SW480 (cell line): ENCODE data around the gene XYLT1.

Source experiments
- DNase-seq: peaks from one replicate; pipeline ENCODE4 v3.0.0-alpha.2; 2016; ENCODE audit warnings: low spot score

The XYLT1 gene

DNA sequence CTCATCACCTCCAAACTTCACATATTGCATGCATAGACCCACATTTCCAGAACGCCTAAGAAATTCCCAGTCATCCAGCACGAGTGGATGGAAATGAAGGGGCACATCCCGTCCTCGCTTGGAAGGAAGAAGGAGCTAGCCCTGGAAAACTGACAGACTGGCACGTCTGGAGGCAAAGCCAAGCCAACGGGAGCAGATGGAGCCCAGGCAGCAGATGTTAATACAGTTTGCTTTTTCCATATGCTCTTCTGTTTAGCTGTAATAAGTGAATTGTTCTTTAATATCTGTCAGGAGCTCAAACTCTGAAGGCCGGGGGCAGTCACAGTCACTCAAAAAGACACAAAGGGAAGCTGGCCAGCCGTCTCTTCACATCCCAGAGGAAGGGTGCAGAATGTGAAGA lies 187.7 kb downstream of the XYLT1 start:
- DNase-seq: no peak

DNA sequence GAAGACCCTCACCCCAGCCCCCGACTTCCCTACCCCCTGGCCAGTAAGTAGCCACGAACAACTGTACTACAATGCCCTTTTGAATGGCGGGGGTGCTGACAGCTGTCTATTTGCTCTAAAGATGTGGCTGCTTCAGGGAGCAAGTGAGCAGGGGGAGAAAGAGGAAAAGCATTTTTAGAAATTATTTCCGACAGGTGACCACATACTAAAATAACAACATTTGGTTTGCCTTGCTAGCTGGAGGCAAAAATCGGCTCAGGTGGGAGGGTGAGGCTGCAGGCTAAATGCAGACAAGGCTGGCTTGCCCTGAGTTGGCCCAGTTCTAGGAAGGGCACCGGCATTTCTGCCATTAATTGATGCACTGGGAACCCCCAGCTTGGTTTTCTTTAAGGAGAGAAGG lies 188.5 kb downstream of the XYLT1 start:
- no peak for DNase-seq

DNA sequence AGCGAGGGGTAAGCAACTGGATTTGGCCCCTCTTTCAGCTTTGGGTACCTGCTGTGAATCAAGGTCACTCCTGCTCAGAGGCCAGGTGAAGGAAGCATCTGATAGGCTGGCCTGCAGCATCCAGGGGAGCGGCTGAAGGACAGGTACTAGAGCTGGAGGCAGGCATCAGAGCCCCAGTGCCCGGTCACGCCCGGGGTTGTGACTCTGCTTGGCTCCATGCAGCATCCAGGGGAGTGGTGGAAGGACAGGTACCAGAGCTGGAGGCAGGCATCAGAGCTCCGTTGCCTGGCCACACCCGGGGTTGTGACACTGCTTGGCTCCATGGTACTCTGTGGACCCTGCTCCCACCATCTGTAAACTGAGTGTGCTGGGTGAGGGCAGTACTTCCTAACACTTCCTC lies 189.7 kb downstream of the XYLT1 start:
- DNase-seq: no peak

DNA sequence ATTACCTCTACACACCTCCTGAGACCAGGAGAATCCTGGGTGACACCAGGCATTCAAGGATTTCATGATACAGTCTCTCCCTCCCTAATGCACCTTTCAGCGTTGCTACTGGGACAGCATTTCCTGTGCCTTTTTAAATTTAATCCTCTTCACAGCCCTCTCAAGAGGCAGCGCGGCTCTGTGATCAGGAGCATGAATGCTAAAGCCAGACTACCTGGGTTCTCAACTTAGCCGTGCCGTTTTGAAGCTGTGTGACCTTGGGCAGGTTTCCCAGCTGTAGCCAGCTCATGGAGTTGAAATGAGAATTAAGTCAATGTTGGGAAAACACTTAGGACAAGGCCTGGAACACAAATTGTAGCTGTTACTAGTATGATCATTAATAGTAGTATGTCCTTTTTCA lies 191.8 kb downstream of the XYLT1 start:
- no peak for DNase-seq

DNA sequence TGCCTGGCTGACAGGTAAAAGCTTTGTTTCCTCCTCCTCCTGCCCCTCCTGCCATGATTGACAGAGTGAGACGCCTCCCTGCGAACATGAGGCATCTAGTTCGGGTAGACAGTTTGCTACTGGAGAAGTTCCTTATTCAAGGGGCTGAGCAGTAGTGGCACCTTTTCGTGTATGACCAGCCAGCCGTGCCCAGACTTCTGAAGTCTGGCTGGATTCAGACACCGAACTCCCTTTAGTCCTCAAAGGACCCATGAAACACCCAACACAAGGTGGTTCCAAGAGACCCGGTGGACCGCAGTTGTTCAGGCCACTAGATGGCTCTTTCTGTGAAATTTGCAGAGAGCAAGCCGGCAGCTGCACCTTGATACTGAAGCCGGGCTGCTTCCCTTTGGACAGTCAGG lies 192.8 kb downstream of the XYLT1 start:
- DNase-seq: no peak

DNA sequence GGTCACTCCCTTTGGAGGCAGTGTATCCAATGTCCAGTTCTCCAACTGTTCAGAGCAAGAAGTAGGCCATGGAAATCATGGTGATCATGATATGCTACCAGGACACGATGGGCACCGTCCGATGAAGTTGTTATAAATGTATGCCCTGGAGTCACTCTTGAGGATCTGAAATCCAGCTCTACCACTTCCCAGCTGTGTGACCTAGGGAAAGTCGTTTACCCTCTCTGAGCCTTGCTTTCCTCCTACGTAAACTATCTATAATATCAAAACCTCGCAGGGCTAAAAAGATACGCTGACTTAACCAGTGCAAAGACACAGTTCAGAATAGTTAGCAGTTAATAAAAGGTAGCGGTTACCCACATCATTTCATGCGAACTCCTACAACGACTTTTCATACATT lies 194.2 kb downstream of the XYLT1 start:
- no peak for DNase-seq

DNA sequence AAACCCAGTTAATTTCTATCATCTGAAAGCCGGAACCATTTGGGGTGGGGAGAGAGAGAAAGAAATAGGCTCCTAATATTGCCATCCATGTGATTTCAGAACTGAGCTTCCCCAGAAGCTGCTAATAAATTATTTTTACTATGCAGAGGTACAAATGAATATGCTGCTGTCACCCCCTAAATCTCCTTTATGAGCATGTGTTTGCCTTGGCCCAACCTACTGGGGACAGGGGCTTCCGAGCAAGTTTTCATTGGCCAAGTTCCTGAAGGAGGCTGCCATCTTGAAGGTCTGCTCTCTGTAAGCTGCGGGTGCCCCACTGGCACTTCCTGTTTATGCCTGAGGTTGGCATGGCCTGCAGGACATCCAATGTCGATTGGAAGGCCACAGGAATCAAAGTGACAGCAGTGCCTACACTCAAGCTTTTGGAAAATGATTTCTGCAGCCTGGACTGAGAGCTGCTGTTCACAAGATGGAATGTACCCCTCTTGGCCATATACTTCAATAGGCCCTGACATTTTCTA lies 194.7 kb downstream of the XYLT1 start:
- no peak for DNase-seq

DNA sequence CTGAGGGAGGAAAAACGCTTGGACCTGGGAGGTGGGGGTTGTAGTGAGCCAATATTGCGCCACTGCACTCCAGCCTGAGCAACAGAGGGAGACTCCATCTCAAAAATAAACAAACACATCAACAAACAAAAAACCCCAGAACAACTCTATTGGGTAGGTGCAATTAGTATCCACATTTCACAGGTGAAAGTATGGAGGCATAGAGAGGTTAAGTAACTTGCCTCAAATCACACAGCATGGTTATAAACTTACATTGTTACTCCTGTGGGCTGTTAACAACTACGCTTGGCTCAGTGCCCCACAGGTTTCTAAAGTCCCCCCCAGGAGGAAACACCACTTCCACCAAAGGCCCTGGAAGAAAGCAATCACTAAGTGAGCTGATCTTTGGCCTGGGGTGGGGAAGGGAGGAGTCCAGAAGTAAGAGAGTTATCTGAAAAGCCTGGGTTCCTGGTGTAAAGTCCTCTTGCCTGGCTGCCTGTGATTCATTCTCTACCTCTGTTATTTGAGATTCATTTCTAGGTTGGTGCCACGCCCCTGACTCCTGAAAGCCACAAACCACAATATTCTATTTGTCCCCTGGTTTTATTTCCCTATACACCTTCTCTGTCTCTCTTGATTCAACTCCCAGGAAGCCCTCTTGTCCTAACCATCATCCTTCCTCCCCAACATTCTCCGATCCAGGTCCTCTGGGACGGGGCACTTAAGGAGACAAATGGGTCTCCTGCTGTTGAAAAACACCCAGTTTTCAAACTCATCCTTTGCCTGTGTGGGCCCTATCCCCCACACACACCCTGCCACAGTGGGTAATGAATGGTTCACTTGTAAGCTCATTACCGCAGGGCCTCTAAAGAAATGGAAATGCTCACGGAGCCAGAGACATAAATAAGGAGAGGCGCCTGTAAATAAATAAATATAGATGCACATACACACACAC lies 195.4 kb downstream of the XYLT1 start:
- DNase-seq: peak; percentile 98

DNA sequence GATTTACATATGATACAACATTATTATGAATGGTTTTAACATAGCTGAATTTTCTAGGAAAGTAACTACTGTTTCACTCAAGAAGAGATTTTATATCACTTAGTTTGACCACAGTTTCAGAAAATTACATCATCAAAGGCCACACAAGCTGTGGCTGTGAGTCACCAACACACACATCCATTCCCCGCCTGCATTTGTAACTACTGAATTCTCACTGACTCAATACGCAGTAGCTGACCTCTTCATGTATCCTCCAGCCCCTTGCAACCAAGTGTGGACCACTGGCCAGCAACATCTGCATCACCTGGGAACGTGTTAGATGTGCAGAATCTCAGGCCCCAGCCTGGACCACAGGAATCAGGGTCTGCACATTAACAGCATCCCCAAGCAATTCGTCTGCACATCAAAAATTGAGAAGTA lies 197.6 kb downstream of the XYLT1 start:
- DNase-seq: peak; percentile 93

DNA sequence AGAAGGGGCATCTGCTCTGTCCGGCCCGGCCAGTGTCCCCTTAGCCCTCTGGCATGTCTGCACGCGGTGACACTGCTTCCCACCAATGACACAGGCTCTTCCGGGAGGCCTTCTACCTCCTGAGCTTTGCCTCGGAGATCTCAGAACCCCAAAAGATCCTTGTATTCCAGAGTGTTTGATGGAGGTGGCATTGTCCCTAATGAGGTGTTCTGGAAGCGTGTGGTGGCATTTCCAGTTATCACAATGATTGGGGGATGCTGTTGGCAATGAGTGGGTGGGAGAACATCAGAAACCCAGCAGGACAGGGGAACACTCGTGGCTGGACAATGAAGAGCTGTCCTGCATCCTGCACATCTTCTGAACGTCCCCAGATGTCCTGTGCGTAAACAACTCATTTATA lies 198.0 kb downstream of the XYLT1 start:
- no peak for DNase-seq

DNA sequence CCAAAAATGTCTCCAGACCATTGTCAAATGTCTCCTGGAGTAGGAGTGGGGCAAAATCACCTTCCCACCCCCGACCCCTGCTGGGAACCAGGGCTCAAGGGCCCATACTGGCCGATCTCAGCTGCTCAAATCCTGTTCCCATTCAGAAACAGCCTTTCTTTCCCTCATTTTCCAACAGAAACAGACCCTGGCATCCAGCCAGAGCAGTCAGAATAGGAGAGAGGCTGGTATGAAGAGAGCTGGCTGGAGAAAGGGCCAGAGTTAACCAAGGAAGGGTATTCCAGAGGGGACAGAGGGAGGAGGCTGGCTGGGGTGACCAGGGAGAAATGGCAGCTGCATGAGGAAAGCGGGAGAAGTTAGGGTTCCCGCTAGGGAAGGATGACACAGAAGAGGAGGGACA lies 199.1 kb downstream of the XYLT1 start:
- DNase-seq: no peak

DNA sequence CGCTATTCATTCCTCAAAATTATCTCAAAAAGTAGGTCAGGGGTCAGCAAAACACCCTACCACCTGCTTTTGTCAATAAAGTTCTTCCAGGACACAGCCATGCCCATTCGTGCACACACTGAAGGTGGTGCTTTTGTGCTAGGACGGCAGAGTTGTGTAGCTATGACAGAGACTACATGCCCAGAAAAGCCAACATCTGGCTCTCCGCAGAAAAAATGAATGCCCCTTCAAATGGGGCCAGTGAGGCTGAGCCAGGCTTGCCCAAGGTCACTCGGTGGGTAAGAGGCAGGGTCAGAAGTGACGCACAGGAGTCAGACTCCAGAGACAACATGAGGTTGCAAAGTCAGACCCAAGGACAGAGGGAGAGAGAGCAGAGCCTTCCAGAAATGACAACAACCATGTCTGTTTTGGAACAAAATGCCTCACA lies 200.1 kb downstream of the XYLT1 start:
- DNase-seq: no peak

DNA sequence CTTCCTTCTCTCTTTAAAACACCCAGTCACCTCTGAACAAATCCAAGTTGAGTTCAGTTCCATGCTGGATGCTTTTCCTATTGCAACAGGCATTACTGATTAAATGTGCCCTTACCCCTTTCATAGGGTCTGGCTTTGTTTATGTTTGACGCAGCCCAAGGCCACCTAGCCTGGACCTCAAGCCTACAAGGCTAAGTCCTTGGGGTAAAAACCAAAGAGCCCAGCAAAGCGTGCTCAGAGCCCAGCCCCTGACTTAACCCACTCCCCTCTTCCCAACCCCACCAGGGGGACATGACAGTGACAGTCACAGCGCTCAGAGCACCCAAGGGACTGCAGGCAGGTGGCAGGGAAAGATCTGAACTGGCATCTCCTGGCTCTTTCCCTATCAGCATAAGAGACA lies 200.6 kb downstream of the XYLT1 start:
- no peak for DNase-seq

DNA sequence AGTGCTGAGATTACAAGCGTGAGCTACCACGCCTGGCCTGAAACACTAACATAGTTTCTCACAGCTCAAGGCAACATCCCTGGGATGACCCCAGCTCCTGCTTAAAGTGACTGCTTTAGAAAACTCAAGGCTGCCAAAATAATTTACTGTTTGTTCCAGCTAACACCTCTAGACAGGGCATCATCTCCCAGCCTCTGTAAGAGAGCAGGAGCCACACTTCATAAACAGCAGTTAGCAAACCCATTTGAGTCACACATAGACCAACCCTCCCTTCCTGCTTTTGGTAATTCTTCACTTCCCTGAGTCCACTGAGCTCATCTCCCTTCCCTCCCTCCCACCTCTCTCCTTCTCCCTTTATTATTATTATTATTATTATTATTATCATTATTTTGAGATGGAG lies 201.3 kb downstream of the XYLT1 start:
- DNase-seq: no peak

DNA sequence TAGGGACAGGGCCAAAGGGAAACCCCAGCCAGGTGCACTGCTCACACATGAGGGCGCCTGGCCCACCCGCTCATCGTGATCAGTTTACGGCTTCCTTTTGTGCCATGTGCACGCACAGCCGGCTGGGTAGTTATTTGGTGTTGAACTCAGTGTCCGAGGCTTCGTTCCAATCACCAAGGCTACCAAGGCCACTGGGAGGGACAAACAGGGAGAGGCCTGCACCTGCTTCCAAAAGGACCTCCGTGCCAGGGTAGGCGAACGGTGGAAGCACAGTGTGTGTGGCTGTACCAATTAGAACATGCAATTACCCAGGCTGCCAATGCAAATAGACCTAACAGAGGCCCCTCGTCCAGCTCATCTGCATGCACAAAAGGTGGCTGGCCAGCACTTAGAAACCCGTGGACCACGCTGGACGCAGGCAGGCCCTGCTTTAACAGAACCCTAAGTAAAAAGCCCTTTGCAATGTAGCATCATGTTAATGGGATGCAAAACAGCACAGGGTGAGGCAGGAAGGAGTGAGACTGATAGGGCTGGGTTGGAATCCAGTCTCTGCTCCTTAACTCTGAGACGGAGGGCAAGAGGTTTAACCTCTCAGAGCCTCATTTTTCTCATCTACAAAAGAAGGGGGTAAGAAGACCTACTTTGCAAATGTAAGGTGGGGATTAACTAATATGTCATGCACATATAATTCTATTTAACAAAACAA lies 204.0 kb downstream of the XYLT1 start:
- DNase-seq: no peak

DNA sequence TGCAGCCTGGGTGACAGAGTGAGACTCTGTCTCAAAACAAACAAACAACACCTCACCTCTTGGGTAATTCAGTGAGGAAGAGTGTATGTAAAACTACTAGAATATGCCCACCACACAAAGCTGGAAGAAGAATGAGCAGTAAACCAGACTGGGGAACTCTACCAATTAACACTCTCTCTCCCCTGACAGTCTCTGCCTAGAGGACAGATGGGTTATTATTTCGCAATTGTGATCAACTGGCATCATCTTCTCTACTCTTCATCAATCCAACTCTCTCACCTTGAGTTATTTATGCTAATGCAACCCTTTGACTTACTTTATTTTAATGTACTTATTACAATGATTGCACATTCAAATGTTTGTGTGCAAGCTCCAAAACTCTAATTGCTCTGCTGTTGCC lies 205.6 kb downstream of the XYLT1 start:
- DNase-seq: no peak

DNA sequence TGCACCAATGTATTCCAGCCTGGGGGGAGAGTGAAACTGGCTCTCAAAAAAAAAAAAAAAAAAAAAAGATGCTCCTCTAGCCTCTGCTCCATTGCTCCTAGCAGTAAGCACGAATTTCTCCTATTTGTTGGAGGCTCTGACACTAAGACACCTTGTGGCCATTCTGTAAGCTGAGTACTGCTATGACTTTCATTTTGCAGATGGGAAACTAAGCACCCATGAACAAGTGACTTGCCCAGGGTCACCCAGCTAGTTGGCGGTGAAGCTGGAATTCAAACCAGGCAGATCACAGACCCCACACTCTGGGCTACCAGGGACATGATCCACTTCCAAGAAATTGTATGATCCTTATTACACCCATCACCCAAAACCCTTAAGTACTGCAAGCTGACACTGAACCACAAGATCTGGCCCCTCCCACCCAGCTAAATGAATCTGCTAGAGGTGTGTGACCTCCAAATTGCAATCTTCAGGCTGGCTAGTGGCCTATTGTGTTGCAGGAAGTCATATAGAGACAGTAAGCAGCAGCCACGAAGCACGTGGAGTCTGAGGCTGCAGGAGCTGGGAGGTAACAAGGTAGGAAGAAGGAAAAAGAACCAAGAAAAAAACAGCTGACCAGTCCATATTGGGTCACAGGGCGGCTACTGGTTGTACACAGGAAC lies 209.4 kb downstream of the XYLT1 start:
- DNase-seq: no peak

DNA sequence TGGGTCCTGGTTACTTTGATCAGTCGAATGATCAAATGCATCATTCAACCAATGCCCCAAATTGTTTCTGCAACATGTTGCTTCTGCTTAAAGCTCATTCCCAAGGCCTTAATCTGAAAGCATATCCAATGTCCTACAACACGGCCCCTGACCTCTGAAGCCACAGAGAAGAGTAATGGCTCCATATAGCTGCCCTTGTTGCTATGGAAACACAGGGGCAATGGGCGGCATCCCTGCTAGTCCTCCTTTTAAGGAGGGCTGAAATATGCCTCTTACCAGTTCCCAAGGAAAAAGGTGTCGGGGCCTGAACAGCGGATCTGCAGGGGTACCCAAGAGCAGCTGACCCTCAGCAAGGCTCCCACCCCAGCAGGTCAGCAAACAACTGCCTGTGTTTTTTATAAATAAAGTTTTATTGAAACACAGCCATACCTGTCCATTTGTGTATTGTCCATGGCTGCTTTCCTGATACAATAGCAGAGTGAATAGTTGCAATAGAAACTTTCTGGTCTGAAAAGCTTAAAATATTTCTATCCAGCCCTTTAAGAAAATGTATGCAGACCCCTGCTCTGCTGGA lies 210.4 kb downstream of the XYLT1 start:
- DNase-seq: no peak

DNA sequence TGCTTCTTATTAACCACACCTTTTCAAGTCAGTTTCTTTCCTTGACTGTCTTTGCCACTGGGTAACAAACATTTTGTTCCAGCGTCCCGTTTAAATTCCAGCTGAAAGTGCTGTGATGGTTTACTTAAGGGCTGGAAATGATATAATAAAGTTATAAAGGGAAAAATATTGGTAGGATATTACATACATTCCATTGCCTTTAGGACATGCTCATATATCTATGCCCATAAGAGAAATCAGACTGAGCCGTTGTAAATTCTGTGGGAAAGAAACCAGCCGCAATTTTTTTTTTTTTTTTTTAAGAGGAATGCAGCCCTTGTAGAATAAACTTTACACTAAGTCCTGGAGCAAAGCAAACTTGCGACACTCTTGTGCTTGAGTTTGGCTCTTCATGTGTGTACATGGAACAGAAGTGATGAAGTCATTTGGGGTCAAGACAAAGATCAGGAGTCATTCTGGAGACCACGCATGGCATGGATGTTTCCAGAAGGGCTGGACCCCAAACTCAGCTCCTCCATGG lies 210.9 kb downstream of the XYLT1 start:
- no peak for DNase-seq

DNA sequence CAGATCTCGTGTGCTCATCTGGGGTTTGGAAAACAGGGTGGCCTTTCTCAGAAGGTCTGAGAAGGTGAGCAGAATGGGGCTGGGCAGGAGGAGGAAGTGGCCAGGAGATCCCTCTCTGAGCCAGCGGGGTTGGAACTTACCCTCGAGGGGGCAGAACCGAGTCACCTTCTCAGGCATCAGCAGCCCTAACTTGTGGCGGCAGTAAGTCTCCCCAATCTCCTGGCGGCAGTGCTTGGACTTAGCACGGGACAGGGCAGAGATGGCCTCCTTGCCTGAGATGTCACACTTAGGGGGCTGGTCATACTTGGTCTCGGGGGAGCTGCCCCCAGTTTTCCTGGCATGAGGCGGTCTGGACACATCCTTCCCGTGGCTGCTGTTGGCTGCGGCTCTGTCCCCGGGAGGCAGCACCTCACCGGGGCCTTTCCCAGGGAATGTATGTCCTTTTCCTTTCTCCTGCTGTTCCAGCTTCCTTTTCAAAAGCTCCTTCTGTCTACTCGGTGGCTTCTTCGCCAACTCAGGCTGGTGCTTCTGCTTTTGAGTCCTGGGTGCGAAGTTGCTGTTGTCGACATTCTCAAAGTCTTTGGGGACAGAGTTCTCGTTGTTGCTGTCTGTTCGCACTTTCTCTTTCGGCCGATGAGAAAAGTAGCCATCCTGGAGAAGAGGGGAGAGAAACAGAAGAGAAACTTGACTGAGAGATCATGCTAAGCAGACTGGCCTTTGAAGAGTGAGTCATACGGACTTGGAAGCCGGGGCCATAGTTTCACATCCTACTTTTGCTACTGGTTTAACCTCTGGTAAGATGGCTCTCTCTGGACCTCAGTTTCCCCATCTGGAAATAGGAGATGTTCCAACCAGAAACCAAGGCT lies 211.7 kb downstream of the XYLT1 start:
- DNase-seq: no peak

DNA sequence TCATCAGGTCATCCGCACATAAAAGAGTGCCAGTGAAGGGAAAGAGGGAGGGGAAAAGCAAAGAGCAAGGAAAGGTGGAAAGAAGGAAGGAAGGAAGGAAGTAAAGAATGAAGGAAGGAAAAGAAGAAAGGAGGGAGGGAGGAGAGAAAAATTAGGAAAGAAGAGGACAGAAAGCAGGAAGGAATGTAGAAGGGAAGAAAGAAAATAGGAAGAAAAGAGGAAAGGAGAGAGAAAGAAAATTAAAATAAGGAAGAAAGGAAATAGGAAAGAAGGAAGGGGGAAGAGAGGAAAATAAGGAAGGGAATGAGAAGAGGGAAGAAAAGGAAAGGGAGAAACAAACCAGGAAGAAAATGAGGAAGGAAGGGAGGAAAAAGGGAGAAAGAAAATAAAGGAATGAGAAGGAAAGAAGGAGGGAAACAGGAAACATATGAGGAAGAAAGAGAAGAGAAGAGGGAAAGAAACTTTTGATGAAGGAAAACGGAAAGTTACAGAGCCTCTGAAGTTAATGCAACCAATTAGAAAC lies 212.6 kb downstream of the XYLT1 start:
- no peak for DNase-seq
